HG03139 (cell line): ENCODE data around the gene TEAD1.

ENCODE experiments used
- ATAC-seq: cut with Tn5 transposase; IDR thresholded peaks from one replicate; pipeline ENCODE4 v1.9.1; 2021; ENCODE audit not compliant: unreplicated experiment

The TEAD1 gene

DNA sequence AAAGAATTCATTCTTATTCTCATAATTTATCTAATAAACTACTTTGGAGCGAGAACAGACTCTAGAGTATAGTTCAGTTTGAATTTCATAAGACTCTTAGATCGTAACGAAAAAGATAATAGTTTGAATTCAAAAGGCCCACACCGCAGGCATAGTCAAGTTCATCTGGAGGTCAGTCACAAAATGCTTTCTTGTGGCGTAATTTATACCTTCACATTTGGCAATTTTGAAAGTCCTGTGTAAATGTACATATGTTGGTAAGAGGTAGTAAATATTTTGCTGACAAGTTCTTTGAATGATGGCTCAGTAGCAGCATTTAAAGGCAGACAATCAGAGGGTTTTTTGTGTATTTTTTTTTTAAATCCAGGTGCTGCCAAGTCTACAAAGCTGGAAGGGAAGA lies 88.1 kb downstream of the TEAD1 start:
- no peak for ATAC-seq

GRCh38 chr11:12762696-12763324 lies 88.6 kb downstream of the TEAD1 start:
- ATAC-seq = no peak

- ATAC-seq = no peak
Measured at GRCh38 chr11:12764187-12764914, 90.1 kb downstream of the TEAD1 start.

DNA sequence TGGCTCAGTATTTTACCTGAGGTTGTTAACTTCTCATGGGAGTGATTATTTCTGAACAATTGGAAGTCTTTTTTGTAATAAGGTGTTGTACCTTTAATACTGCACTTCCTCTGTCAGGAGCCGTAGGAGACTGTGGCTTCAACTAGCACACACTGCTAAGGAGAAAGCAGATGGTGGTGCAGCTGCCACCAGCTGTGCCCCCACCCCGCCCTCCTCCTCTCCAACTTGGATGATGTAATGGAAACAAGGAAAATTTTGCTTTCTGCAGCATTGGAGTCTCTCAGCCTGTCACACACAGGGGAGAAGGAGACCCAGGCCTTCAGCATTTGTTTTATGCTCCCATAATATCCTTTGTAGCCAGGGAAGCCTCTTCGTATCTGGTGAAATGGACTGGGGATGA lies 91.2 kb downstream of the TEAD1 start:
- no peak for ATAC-seq

DNA sequence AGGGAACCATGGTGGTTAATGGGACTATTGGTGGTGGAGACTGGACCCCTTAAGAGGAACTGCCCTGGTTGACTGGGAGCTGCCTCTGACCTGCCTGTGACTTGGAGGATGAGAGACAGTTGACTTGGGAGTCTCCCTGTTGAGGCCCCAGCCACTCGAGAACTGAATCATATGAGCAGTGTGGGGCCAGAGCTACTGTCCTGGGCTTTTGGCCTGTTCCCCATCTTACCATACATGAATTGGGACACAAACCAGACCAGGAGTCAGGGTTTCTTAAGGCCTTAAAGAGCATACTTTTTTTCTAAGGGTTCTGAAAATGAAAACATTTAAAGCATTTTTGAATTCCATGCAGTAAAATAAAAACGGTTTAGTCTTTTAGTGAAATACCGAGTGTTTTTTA lies 92.8 kb downstream of the TEAD1 start:
- no peak for ATAC-seq

DNA sequence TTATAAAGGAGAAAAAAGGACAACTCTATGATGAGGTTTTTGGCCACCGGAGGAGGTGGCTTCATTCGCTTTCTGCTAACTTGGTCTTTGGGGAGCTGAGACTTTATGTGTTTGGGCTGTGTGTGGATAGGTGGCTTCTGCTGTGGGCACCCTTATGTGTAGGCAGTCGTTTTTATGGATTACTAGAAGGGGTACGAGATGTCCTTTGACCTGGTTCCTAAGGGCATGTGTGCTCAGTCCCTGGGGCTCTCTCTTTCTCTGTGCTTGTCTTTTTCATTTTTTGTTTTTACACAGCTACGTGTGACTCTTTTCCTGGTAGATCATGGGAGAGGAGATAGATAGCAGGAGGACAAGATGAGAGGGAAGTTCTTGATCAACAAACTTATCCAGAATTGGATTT lies 93.4 kb downstream of the TEAD1 start:
- ATAC-seq = no peak

GRCh38 chr11:12768726-12769673 lies 94.8 kb downstream of the TEAD1 start:
- no peak for ATAC-seq

- no peak for ATAC-seq
Measured at GRCh38 chr11:12769834-12770345, 95.7 kb downstream of the TEAD1 start.

- no peak for ATAC-seq
Measured at GRCh38 chr11:12770435-12770834, 96.2 kb downstream of the TEAD1 start.

DNA sequence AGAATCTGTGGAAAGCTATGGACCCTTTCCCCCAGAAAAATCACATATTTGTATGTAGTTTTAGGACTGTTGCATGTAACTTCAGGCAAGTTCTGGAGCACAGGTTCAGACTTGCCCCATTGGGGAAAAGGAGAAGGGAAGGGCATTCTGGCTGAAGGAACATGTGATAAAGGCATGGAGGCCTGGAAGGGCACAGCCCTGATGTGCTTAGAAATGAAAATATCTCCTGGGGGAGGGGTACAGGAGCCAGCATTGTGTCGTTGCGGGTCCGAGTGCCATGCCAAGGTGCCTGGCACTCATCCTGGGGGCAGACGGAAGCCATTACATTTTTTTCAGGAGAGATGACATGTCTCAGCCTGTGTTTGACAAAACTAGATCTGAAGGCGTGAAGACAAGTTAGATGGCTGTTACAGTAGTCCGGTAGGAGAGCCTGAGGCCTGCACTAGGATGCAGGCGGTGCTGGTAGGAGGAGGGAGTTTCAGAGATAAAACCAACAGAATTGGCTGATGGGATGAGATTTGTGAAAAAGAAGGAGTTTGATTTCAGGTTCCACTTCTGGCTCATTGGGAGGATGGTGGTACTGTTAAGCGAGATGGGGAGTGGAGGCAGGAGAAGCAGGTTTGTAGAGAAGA lies 96.9 kb downstream of the TEAD1 start:
- no peak for ATAC-seq

GRCh38 chr11:12771875-12772274 lies 97.7 kb downstream of the TEAD1 start:
- no peak for ATAC-seq

DNA sequence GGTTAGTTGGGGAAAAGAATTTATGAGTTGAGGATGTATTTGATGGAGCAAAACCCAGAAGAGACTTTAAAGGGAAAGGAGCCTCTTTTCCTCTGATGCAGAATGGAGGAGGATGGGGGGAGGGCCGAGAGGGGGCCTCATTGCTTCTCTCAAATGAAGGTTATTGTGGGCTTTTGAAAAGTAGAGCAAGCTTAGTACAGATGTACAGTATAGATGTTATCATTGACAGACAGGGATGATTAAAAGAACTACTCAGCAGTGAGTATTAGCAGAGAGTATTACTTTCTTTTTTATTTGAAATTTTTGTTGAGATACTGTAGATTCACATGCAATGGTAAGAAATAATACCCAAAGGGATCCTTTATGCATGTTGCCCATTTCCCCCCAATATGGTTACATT lies 98.1 kb downstream of the TEAD1 start:
- no peak for ATAC-seq

- no peak for ATAC-seq
Measured at GRCh38 chr11:12773591-12773990, 99.4 kb downstream of the TEAD1 start.

- no peak for ATAC-seq
Measured at GRCh38 chr11:12775955-12776354, 101.7 kb downstream of the TEAD1 start.

- ATAC-seq = no peak
Measured at GRCh38 chr11:12777208-12777874, 103.1 kb downstream of the TEAD1 start.

GRCh38 chr11:12778240-12778905 lies 104.2 kb downstream of the TEAD1 start:
- no peak for ATAC-seq

GRCh38 chr11:12783765-12784164 lies 109.5 kb downstream of the TEAD1 start:
- no peak for ATAC-seq

DNA sequence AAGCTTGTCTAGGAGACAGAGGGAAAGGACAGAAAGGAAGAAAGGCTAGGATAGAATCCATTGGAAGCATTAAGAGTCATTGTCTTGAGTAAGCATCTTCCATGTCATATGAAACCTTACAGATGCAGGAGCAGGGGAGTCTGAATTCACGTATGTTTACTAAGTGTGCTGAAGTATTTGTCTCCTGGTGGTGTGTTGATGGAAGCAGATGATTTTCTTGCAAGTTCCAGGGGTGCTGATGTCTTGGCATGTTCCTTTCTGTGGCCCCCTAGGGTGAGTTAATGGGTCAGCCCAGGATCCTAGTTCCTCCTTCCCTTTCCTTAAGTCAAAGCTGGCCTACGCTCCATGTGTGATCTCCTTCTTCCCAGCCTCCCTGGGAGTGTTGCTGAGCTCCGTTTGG lies 110.2 kb downstream of the TEAD1 start:
- ATAC-seq = no peak

DNA sequence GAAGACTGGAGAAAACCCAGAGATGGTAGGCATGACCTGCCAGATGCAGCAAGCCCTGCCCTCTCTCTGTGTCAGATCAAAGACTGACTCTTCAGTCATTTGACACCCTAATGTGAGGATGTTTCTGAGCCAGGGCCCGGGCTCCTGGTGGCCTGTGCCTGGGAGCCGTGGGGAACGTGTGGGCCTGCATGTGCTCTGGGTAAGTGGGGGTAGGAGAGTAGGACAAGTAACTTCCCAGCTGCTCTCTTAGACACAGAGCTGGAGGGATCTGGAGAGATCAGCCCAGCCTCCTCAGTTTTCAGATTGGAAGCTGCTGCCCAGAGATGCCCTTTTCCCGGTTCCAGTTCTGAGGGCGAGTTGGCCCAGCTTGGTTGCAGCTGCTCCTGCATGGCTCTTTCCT lies 110.8 kb downstream of the TEAD1 start:
- no peak for ATAC-seq

GRCh38 chr11:12785901-12786300 lies 111.7 kb downstream of the TEAD1 start:
- no peak for ATAC-seq
